GM10847 (cell line): ENCODE data around the gene FZR1.

Experiments
- POLR2A ChIP-seq: IDR thresholded peaks from 2 replicates; pipeline ENCODE4 v1.6.1; 2011; ENCODE audit not compliant: insufficient read length; ENCODE audit errors: extremely low read depth

Gene FZR1

GRCh38 chr19:3505598-3506383, at the start of gene FZR1:
Gene FZR1 (plus strand): TSS chr19:3506311. CDS start chr19:3522990, 16,679 bp downstream.
- TF ChIP-seq POLR2A = peak; percentile 46

- TF ChIP-seq POLR2A = no peak
Observed at GRCh38 chr19:3456925-3457527, 49.1 kb upstream of the FZR1 start.

GRCh38 chr19:3457528-3458228, 48.4 kb upstream of the FZR1 start:
- no peak for TF ChIP-seq POLR2A

DNA sequence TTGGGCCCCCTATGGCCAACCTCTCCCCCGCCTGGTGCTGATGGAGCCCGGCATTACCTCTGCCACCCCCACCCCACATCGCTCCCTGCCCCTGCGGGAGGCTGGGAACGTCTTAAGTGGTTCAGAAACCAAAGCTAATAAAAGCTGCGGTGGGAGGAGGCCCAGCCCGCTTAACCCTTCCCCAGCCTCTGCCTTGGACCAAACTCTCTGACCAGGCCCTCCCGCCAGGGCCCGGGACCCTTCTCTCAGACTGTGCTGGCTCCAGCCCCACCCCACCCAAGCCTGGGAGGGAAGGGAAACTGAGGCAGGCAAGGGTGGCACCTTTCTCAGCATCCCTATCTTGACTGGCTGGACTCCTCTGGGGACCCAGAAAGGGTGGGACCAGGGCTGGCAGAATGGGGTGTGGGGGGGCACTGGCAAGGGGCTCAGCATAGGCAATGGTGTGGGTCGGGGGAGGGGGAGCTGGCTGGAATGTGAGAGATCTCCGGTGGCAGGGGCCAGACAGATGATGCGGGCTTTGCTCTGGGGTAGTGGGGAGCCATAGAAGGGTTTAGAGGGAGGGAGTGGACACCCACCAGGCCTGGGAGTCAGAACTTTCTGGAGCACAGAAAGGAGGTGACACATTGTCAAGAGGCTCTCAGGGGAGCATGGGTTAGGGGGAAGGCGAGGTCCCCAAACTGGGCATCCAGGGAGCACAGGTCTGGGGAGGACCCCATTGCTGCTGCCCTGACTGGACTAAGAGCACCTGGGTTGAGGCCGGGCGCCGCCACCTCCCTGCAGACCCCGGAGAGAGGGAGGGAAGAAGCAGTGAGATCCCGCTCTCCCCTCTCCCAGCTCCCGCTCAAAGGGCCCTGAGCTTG, 47.7 kb upstream of the FZR1 start:
- TF ChIP-seq POLR2A = no peak

DNA sequence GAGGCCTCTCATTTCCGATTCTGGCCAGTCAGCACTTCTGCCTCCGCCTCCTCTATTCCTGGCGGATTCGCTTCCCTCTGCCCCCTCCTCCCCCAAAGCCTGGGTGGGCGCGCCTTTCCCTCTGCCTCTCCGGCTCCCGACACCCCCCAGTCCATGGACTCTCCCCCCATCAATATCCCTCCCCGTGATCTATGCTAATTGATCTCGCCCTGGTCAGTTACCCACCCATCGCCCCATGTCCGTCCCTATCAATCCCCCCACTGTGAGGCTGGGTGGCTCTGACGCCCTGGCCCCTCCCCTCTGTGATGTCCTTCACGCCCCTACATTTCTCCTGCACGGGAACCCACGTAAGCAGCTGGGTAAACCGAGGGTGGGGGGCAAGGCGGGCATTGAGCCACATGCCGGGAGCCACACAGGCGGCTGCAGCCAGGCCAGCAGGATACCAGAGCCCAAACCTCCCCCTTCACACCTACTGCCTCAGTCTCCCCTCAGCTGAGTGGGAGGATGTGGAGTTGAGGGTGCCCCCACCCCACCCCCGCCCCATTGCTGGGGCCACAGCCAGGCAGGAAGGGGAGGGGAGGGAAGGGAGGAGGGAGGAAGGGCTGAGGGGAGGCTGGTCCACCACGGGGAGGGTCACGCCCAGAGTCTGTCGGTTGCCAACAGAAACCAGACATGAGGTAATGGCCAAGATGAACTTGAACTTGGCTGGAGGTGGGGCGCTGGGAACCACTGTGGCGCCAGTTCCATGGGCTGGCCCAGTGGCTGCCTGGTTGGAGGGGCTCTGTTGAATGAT, 46.8 kb upstream of the FZR1 start:
- no peak for TF ChIP-seq POLR2A

DNA sequence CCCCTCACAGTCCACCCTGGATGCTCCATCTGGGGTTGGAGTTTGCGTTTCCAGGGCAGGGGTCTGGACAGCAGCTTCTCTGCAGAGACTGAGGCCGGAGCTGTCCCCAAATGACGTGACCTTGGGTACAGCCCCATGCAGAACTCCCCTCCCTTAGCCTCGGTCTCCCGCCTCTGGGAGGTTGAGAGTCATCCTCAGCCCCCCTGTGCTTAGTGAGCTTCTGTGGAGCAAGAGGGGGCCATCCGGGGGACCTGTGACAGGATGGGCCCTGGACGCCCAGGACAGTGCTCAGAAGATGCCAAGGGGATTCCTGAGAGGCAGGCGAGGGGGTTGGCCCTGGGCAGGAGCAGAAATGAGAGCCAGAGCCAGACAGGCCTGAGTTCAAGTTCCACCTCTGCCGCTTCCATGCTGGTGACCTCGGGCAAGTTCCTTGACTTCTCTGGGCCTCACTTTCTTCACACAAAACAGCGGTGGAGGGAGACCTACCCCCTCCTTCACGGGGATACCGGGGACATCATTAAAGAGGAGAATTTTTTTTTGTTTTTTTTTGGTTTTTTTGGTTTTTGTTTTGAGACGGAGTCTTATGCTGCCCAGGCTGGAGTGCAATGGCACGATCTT, 46.0 kb upstream of the FZR1 start:
- no peak for TF ChIP-seq POLR2A

GRCh38 chr19:3462991-3463713, 43.0 kb upstream of the FZR1 start:
- TF ChIP-seq POLR2A = no peak

DNA sequence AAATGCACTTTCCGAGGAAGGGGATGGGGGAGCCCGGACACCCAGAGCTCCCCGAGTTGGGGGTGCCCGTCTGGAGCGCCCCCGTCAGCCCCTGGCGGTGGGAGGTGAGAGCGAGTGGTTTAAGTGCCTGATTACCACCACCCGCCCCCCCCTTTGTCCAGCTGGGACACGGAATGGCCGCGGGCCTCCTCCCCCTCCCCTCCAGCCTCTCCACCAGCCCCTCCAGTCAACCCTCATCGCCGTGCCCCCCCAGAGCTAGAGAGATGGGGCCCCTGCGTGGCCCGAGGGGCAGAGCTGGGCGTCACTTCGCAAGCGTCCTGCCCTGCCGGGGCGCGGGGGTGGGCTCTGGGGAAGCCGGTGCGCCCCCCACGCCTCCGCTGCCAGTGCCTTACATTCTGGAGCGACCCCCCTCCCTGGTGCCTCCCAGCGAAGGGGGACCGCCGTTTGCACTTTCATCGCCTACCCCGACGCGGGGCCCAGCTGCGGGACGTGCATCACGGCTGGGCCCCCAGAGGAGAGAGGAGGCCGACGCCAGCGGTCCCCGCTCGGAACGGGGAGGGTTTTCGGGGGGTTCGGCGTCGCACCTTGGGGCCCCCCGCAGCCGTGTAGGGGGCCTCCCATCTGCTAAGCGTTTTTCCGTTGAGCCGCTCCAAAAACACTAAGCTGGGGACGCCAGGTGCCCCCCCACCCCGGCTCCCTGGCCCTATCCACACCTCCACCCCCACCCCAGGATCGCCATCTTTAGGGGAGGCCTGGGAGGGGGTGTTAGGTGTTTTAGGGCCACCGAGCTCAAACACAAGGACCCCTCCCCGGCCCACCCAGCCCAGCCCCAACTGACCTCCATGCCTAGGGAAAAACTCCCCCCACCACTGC, 42.2 kb upstream of the FZR1 start:
- no peak for TF ChIP-seq POLR2A

GRCh38 chr19:3464587-3465235, 41.4 kb upstream of the FZR1 start:
- no peak for TF ChIP-seq POLR2A

GRCh38 chr19:3465552-3465951, 40.6 kb upstream of the FZR1 start:
- no peak for TF ChIP-seq POLR2A

- TF ChIP-seq POLR2A = no peak
Observed at GRCh38 chr19:3466635-3467034, 39.5 kb upstream of the FZR1 start.

DNA sequence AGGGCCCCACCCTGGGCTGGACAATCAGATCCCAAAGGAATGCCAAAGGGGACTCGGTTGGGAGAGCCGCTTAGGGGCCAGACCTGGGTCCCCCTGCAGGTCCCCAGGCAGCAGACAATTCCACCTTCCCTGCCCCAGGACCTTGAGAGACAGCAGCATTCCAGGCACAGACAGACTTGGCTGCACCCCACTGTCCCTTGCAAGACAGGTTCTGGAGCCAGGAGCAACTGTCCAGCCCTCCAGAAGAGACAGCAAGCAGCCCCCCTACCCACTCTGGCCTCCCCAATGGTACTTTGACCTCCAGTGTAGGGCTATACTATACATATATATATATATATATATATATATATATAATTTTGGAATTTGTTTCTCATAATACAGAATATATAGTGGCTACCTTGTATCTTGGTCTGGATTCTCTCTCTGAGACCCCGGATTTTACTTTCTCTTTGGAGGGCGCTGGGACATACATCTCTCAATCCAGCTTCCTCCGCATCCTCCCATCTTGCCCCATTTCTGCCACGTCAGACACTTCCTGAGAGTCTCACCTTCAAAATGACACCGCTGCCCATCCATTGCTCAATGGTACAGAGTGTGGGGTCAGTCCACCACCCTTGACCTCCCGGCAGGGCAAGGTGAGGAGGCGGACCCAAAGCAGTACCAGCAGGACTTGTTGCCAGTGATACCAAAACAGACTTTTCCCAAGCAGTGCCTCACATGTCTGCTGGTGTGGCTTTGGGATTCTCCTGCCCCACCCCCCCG, 38.5 kb upstream of the FZR1 start:
- TF ChIP-seq POLR2A = no peak
